ENCODE data around the gene WDR64.

Gene WDR64

DNA sequence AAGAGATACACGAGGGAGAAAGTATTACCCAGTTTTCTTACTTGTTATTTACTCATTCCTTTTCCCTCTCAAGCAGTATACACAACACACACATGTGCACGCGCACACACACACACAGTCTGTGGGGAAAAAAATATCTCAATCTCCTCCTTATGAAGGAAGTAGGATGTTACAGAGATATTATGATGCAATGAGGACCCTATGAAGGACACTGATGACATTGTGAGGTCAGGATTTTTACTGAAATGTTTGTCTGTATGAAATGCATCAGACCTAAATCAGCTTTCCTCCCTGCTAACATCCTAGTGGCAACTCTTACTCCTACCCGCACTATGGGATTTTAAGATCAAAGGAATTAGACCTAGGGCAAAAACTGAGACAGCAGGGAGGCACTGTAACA, at the start of gene WDR64:
Gene WDR64 (plus strand): TSS at position 270 of the 400 bp plus-strand sequence. CDS start 204 bp downstream, outside the sequence.
- TF ChIP-seq POLR2A (IDR thresholded peaks at IDR 0.05; ENCODE audit: extremely low read depth, insufficient read length) (no peak), MYC (IDR thresholded peaks at IDR 0.05; ENCODE audit: low read depth, low read length) (no peak)
- TF ChIP-seq, protein P1, sequence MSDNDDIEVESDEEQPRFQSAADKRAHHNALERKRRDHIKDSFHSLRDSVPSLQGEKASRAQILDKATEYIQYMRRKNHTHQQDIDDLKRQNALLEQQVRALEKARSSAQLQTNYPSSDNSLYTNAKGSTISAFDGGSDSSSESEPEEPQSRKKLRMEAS (IDR thresholded peaks at IDR 0.05; ENCODE audit: low read depth, low read length), result no peak
- TF ChIP-seq, protein P2, sequence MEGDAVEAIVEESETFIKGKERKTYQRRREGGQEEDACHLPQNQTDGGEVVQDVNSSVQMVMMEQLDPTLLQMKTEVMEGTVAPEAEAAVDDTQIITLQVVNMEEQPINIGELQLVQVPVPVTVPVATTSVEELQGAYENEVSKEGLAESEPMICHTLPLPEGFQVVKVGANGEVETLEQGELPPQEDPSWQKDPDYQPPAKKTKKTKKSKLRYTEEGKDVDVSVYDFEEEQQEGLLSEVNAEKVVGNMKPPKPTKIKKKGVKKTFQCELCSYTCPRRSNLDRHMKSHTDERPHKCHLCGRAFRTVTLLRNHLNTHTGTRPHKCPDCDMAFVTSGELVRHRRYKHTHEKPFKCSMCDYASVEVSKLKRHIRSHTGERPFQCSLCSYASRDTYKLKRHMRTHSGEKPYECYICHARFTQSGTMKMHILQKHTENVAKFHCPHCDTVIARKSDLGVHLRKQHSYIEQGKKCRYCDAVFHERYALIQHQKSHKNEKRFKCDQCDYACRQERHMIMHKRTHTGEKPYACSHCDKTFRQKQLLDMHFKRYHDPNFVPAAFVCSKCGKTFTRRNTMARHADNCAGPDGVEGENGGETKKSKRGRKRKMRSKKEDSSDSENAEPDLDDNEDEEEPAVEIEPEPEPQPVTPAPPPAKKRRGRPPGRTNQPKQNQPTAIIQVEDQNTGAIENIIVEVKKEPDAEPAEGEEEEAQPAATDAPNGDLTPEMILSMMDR (IDR thresholded peaks at IDR 0.05; ENCODE audit: low read depth, low read length), result no peak
- no peak within 1 kb of the TSS for H3K4me3 ChIP-seq (ENCODE audit: low read depth, low read length)
- no peak for DNase-seq (ENCODE audit: low read depth)

DNA sequence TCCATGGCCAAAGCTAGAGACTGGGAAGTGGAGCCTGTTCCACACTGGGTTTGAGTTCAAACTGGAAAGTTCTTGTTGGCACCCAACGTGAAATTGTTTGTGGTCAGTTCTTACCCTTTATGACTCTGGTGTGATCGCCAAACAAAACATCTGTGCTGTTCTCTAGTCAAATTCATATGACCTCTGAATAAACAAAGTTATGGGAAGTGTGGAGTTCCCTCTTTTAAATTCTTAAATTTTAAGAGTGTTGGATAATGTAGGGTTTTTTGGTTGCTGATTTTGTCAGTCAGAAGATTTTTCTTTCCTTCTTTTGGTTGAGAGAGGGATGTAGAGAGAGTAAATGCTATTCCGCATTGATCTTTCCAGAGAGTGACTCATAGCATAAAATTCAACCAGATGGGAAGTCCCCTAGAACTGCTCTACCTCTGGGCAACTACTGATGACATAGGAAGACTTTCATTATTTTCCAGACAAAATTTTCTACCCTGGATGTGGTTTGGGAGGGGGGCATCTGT, 48.3 kb upstream of the WDR64 start:
- H3K4me3 ChIP-seq (ENCODE audit: low read depth, low read length), result no peak overlapping the region
- TF ChIP-seq POLR2A (IDR thresholded peaks at IDR 0.05; ENCODE audit: extremely low read depth, insufficient read length) (no peak), MYC (IDR thresholded peaks at IDR 0.05; ENCODE audit: low read depth, low read length) (no peak)
- TF ChIP-seq, protein P2 (IDR thresholded peaks at IDR 0.05; ENCODE audit: low read depth, low read length), result no peak
- TF ChIP-seq, protein P1 (IDR thresholded peaks at IDR 0.05; ENCODE audit: low read depth, low read length), result no peak
- no peak for DNase-seq (ENCODE audit: low read depth)

DNA sequence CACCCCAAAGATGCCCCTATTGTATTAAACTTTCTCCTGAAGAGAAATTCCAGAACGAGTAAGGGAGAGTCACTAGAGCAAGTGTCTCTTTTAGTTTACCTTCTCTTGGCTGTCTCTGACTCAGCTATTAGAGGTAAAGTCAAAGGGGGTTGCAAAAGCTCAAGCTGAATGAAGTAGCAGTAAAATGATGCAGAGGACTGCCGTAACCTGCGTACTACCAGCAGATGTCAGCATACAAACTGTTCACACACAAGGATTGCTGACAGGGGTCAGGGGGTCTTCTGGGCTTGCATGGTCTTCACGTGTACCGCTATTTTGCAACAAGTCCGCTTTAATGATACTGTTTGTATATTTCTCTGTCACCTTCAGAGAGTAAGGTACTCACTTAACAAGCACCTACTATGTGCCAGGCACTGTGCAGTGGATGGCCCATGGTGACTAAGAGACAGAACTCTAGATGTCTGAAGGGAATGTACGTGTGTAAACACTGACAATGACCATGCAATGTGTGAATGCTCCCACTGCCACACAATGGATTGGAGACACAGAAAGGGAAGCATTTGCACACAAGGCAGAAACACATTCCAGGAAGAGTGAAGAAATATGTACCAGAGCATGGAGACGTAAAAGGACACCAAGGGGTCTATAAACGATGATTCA, 46.8 kb upstream of the WDR64 start:
- H3K4me3 ChIP-seq (ENCODE audit: low read depth, low read length), result no peak overlapping the region
- peak; percentile 43 for DNase-seq (ENCODE audit: low read depth)
- no peak for TF ChIP-seq MYC (IDR thresholded peaks at IDR 0.05; ENCODE audit: low read depth, low read length)
- TF ChIP-seq, protein P1 (IDR thresholded peaks at IDR 0.05; ENCODE audit: low read depth, low read length), result no peak
- TF ChIP-seq, protein P2 (IDR thresholded peaks at IDR 0.05; ENCODE audit: low read depth, low read length), result peak; percentile 36
- no peak for TF ChIP-seq POLR2A (IDR thresholded peaks at IDR 0.05; ENCODE audit: extremely low read depth, insufficient read length)

DNA sequence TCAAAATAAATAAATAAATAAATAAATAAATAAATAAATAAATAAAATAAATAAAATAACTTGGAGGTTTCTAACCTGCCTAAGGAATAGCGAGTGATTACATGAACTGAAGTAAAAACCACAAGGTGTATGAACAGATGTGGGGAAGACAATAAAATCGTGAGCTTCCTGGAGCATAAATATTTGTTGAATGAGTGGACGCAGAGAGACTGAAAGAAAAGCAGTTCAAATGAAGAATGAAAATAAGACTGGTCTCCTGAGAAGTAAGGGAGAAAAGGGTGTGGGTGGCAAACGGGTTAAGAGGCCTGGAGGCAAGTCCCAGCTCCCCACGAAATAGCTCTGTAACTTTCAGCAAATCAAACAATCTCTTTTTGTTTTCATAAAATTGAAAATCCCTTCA, 45.5 kb upstream of the WDR64 start:
- H3K4me3 ChIP-seq (ENCODE audit: low read depth, low read length), result no peak overlapping the region
- DNase-seq (ENCODE audit: low read depth), result no peak
- TF ChIP-seq, protein P1 (IDR thresholded peaks at IDR 0.05; ENCODE audit: low read depth, low read length), result no peak
- TF ChIP-seq MYC (IDR thresholded peaks at IDR 0.05; ENCODE audit: low read depth, low read length) (no peak), POLR2A (IDR thresholded peaks at IDR 0.05; ENCODE audit: extremely low read depth, insufficient read length) (no peak)
- TF ChIP-seq, protein P2 (IDR thresholded peaks at IDR 0.05; ENCODE audit: low read depth, low read length), result no peak

DNA sequence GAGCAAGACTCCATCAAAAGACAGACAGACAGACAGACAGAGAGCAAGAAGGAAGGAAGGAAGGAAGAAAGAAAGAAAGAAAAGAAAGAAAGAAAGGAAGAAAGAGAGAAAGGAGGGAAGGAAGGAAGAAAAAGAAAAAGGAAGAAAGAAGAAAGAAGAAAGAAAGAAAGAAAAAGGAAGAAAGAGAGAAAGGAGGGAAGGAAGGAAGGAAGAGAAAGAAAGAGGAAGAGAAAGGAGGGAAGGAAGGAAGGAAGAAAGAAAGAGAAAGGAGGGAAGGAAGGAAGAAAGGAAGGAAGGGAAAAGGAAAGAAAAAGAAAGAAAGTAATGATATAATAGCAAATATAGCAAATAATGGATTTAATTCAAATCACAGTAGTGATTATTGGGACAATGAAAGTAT, 44.6 kb upstream of the WDR64 start:
- no peak overlapping the region for H3K4me3 ChIP-seq (ENCODE audit: low read depth, low read length)
- DNase-seq (ENCODE audit: low read depth), result no peak
- TF ChIP-seq POLR2A (IDR thresholded peaks at IDR 0.05; ENCODE audit: extremely low read depth, insufficient read length) (no peak), MYC (IDR thresholded peaks at IDR 0.05; ENCODE audit: low read depth, low read length) (no peak)
- TF ChIP-seq, protein P1 (IDR thresholded peaks at IDR 0.05; ENCODE audit: low read depth, low read length), result no peak
- TF ChIP-seq, protein P2 (IDR thresholded peaks at IDR 0.05; ENCODE audit: low read depth, low read length), result no peak

Data from NB4 (cell line).